ENCODE data around the gene SH3RF3.

SH3RF3 gene

GRCh38 chr2:109246176-109246575 lies 117.2 kb downstream of the SH3RF3 start:
- no peak for DNase-seq

- no peak for DNase-seq
Observed at GRCh38 chr2:109246616-109247015, 117.6 kb downstream of the SH3RF3 start.

GRCh38 chr2:109247340-109247739 lies 118.3 kb downstream of the SH3RF3 start:
- DNase-seq, result no peak

GRCh38 chr2:109247812-109248211 lies 118.8 kb downstream of the SH3RF3 start:
- no peak for DNase-seq

GRCh38 chr2:109248590-109248989 lies 119.6 kb downstream of the SH3RF3 start:
- no peak for DNase-seq

- DNase-seq, result no peak
Observed at GRCh38 chr2:109253217-109253616, 124.2 kb downstream of the SH3RF3 start.

- no peak for DNase-seq
Observed at GRCh38 chr2:109254174-109254904, 125.3 kb downstream of the SH3RF3 start.

- no peak for DNase-seq
Observed at GRCh38 chr2:109255654-109256053, 126.6 kb downstream of the SH3RF3 start.

GRCh38 chr2:109256111-109256510 lies 127.1 kb downstream of the SH3RF3 start:
- no peak for DNase-seq

- DNase-seq, result no peak
Observed at GRCh38 chr2:109256921-109257320, 127.9 kb downstream of the SH3RF3 start.

GRCh38 chr2:109257653-109258052 lies 128.6 kb downstream of the SH3RF3 start:
- no peak for DNase-seq

- DNase-seq, result no peak
Observed at GRCh38 chr2:109258376-109258775, 129.4 kb downstream of the SH3RF3 start.

- no peak for DNase-seq
Observed at GRCh38 chr2:109258905-109259540, 130.0 kb downstream of the SH3RF3 start.

- no peak for DNase-seq
Observed at GRCh38 chr2:109259671-109260070, 130.7 kb downstream of the SH3RF3 start.

- no peak for DNase-seq
Observed at GRCh38 chr2:109260116-109260855, 131.3 kb downstream of the SH3RF3 start.

GRCh38 chr2:109260886-109261700 lies 132.1 kb downstream of the SH3RF3 start:
- DNase-seq, result no peak

GRCh38 chr2:109261906-109262631 lies 133.1 kb downstream of the SH3RF3 start:
- no peak for DNase-seq

GRCh38 chr2:109264595-109265328 lies 135.8 kb downstream of the SH3RF3 start:
- DNase-seq, result no peak

GRCh38 chr2:109265369-109265768 lies 136.4 kb downstream of the SH3RF3 start:
- no peak for DNase-seq

- DNase-seq, result no peak
Observed at GRCh38 chr2:109265953-109266352, 136.9 kb downstream of the SH3RF3 start.

- no peak for DNase-seq
Observed at GRCh38 chr2:109266496-109266895, 137.5 kb downstream of the SH3RF3 start.

Data from effector CD8-positive, alpha-beta T cell (primary cell).